ENCODE data around the gene ST6GALNAC2.

GRCh38 chr17:76543482-76543825 is 42.2 kb downstream of the ST6GALNAC2 start:
- no peak for TF ChIP-seq EZH2 (IDR thresholded peaks at IDR 0.05; ENCODE audit: insufficient read depth, poor library complexity, severe bottlenecking)
- no peak for TF ChIP-seq EZH2phosphoT487 (IDR thresholded peaks at IDR 0.05; ENCODE audit: insufficient read depth, low read depth)
